Calu3 (cell line): ENCODE measurements around the gene TMEM35B. TPM values are rescaled to one million over a fixed set of nuclear protein-coding genes. Genes with fewer than 3 reads are reported as not detected.
"Not testable (repeated sequence)": the region's sequence is repeated elsewhere in the genome, so short reads cannot be mapped to it uniquely, and the experiment has no call there.

Experiments
- BruUV-seq: library from RNA; stranded (reverse); fragments of 400-500 nt; replicated peaks from 2 replicates; lab custom pipeline; 2021; lab: Mats Ljungman, UMichigan
- CTCF ChIA-PET: fragments of 300-600 bp; sonication (Branson Sonifier 250); formaldehyde crosslinking; loops from one replicate; lab custom pipeline; 2022; ENCODE audit warnings: antibody characterized with exemption; lab: Charles Lee
- DNase-seq: peaks from one replicate; pipeline ENCODE4 v3.0.0; 2022
- H3K27ac Mint-ChIP-seq: one replicate; pipeline ENCODE4 v1.8.0; 2022; ENCODE audit warnings: mixed read lengths; ENCODE audit not compliant: unreplicated experiment
- H3K27me3 Mint-ChIP-seq: one replicate; pipeline ENCODE4 v1.8.0; 2022; ENCODE audit warnings: mixed read lengths; ENCODE audit not compliant: unreplicated experiment
- H3K36me3 Mint-ChIP-seq: one replicate; pipeline ENCODE4 v1.8.0; 2022; ENCODE audit warnings: mild to moderate bottlenecking, moderate library complexity, mixed read lengths; ENCODE audit not compliant: insufficient read depth, unreplicated experiment
- H3K4me1 Mint-ChIP-seq: one replicate; pipeline ENCODE4 v1.8.0; 2022; ENCODE audit warnings: mild to moderate bottlenecking, low read depth, mixed read lengths; ENCODE audit not compliant: unreplicated experiment
- H3K4me3 Mint-ChIP-seq: one replicate; pipeline ENCODE4 v1.8.0; 2022; ENCODE audit warnings: mild to moderate bottlenecking, low read depth, moderate library complexity, mixed read lengths; ENCODE audit not compliant: unreplicated experiment
- H3K9me3 Mint-ChIP-seq: one replicate; pipeline ENCODE4 v1.8.0; 2022; ENCODE audit warnings: low read depth, mixed read lengths; ENCODE audit not compliant: unreplicated experiment
- CTCF ChIP-seq: fragments of 200-600 bp; IDR thresholded peaks from one replicate; pipeline ENCODE4 v1.8.0; 2022; ENCODE audit warnings: antibody characterized with exemption; ENCODE audit not compliant: unreplicated experiment
- intact Hi-C: fragments of 100-400 bp; cut with micrococcal nuclease; formaldehyde crosslinking; loops from one replicate; pipeline ENCODE4 v1.10.0; 2022; ENCODE audit not compliant: unreplicated experiment
- total RNA-seq: library from RNA; stranded (reverse); gene quantifications from 2 replicates; pipeline ENCODE4 v1.2.3, GENCODE V29; 2022

The TMEM35B gene
- total RNA-seq, 1 experiment from 2014 or later: 27.6 TPM

DNA sequence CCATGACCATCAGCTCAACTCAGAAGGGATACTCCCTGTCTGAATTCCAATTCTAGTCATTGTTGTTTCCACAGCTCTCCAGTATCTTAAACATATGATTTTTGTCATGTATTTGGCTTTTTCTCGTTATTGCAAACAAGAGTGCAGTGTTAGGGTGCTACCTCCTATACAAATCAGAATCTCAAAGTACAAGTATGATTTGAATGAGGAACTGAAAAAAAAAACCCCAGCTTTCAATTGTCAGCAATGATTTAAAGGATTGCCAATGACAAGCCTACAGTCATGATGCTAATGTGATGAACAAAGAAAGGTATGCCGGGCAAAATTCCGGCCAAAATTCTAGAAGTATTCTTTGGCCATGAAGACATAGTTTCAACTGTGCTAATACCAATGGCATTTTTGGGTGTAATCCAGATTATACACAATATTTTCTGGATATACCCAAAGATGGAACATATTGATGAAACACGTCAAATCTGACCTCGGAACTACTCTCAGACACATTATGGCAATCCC lies 14.9 kb downstream of the TMEM35B start:
- CTCF ChIA-PET: no interaction called here
- no peak for TF ChIP-seq CTCF
- Mint-ChIP-seq H3K4me3 (no peak overlapping the region), H3K27me3 (no peaks in the 10 kb centered on the region), H3K9me3 (no peaks in the 10 kb centered on the region), H3K4me1 (peaks cover 8% of the 10 kb centered on the region), H3K36me3 (peaks cover 5% of the 10 kb centered on the region), H3K27ac (no peak overlapping the region)
- no TSS peak for BruUV-seq
- no peak for DNase-seq
- intact Hi-C loops: no loop called here

DNA sequence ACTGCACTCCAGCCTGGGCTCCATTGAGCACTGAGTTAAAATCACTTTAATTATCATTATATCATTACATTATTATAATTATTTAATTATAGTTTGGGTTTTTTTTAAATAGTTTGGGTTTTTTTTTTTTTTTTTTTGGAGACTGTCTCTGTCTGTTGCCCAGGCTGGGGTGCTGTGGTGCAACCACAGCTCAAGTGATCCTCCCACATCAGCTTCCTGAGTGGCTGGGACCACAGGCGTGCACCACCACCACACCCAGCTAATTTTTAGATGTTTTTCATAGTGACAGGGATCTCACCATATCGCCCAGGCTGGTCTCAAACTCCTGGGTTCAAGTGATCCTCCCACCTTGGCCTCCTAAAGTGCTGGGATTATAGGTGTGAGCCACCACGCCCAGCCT lies 16.9 kb downstream of the TMEM35B start:
- H3K27me3 Mint-ChIP-seq, BruUV-seq, intact Hi-C loops, H3K4me3 Mint-ChIP-seq, H3K9me3 Mint-ChIP-seq, DNase-seq, H3K27ac Mint-ChIP-seq, H3K36me3 Mint-ChIP-seq, CTCF ChIA-PET, H3K4me1 Mint-ChIP-seq: not testable (repeated sequence)

DNA sequence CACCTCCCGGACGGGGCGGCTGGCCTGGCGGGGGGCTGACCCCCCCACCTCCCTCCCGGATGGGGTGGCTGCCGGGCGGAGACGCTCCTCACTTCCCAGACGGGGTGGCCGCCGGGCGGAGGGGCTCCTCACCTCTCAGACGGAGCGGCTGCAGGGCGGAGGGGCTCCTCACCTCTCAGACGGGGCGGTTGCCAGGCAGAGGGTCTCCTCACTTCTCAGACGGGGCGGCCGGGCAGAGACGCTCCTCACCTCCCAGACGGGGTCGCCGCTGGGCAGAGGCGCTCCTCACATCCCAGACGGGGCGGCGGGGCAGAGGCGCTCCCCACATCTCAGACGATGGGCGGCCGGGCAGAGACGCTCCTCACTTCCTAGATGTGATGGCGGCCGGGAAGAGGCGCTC lies 17.5 kb downstream of the TMEM35B start:
- DNase-seq, BruUV-seq, H3K27me3 Mint-ChIP-seq, H3K9me3 Mint-ChIP-seq, H3K36me3 Mint-ChIP-seq, H3K27ac Mint-ChIP-seq, H3K4me1 Mint-ChIP-seq, H3K4me3 Mint-ChIP-seq, intact Hi-C loops, CTCF ChIA-PET: not testable (repeated sequence)

- DNase-seq: no peak
- intact Hi-C loops: no loop called here
- Mint-ChIP-seq H3K36me3 (no peaks in the 10 kb centered on the region), H3K4me3 (no peak overlapping the region), H3K4me1 (no peaks in the 10 kb centered on the region), H3K9me3 (no peaks in the 10 kb centered on the region), H3K27me3 (peaks cover 14% of the 10 kb centered on the region), H3K27ac (no peak overlapping the region)
- TF ChIP-seq CTCF: no peak
- no TSS peak for BruUV-seq
- CTCF ChIA-PET: no interaction called here
These were observed 19.6 kb downstream of the TMEM35B start for GRCh38 chr1:34965597-34965996.

- no peak for TF ChIP-seq CTCF
- Mint-ChIP-seq H3K27me3 (peaks cover 14% of the 10 kb centered on the region), H3K36me3 (no peaks in the 10 kb centered on the region), H3K4me3 (no peak overlapping the region), H3K4me1 (no peaks in the 10 kb centered on the region), H3K9me3 (no peaks in the 10 kb centered on the region), H3K27ac (no peak overlapping the region)
- CTCF ChIA-PET: no interaction called here
- no TSS peak for BruUV-seq
- intact Hi-C loops: no loop called here
- no peak for DNase-seq
These were observed 34.7 kb downstream of the TMEM35B start for GRCh38 chr1:34950428-34950827.

GRCh38 chr1:34948739-34949138 lies 36.4 kb downstream of the TMEM35B start:
- H3K27me3 Mint-ChIP-seq: peaks cover 26% of the 10 kb centered on the region
- CTCF ChIA-PET, BruUV-seq, H3K9me3 Mint-ChIP-seq, DNase-seq, intact Hi-C loops, H3K36me3 Mint-ChIP-seq, H3K27ac Mint-ChIP-seq, H3K4me3 Mint-ChIP-seq, H3K4me1 Mint-ChIP-seq: not testable (repeated sequence)

DNA sequence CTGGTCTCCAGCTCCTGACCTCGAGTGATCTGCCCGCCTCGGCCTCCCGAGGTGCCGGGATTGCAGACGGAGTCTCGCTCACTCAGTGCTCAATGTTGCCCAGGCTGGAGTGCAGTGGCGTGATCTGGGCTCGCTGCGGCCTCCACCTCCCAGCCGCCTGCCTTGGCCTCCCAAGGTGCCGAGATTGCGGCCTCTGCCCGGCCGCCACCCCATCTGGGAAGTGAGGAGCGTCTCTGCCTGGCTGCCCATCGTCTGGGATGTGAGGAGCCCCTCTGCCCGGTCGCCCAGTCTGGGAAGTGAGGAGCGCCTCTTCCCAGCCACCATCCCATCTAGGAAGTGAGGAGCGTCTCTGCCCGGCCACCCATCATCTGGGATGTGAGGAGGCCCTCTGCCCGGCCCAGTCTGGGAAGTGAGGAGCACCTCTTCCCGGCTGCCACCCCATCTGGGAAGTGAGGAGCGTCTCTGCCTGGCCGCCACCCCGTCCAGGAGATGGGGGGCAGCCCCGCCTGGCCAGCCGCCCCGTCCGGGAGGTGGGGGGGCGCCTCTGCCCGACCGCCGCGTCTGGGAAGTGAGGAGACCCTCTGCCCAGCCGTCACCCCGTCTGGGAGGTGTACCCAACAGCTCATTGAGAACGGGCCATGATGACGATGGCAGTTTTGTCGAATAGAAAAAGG lies 37.4 kb downstream of the TMEM35B start:
- BruUV-seq, H3K9me3 Mint-ChIP-seq, intact Hi-C loops, H3K4me3 Mint-ChIP-seq, DNase-seq, H3K27ac Mint-ChIP-seq, CTCF ChIA-PET, H3K36me3 Mint-ChIP-seq, H3K4me1 Mint-ChIP-seq: not testable (repeated sequence)
- peaks cover 32% of the 10 kb centered on the region for H3K27me3 Mint-ChIP-seq
